ENCODE results near the gene ITPA. TPM values are rescaled to one million over a fixed set of nuclear protein-coding genes. Genes with fewer than 3 reads are reported as not detected.

The ITPA gene
- total RNA-seq, 4 donors from 2014 or later, result 35.7 to 76.7 (median 51.8) TPM

DNA sequence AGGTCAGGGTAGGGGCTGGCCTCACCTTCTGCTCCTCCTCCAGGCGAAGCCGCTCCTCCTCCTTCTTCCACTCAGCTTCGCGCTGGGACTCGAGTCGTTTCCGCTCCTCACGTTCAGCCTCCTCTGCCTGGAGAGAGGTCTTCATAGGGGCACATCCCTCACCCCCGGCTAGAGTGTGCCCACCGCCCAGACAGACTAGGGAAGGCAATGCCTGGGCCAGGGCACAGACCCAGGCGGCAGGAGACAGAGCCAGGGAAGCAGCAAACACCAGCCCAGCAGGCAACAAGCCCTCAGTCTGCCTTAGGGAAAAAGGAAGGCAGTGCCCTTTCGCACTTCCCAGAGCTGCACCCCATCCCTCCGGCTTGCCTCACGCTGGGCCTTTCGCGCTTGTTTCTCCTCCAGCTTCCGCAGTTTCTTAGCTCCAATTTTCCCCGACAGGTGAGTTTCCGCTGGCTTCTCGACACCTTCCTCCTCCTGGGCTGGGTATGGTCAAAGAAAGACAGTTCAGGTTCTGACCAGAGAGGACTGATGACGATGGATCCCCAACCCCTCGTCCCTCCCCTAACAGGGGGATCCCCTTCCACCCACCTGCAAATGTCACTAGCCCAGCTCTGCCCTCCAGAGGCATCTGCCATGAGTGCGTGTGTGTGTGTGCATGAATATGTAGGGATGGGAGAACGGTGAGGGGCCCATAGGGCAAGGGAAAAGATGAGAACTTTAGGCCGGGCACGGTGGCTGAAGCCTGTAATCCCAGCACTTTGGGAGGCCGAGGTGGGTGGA, 9.1 kb upstream of the ITPA start:
- H3K27ac ChIP-seq, result no peak overlapping the region
- TF ChIP-seq CTCF (IDR thresholded peaks at IDR 0.05) (no peak), POLR2A (IDR thresholded peaks at IDR 0.05) (no peak)
- no peak for DNase-seq
- peaks cover 0 to 55% (median 0%) of the 10 kb centered on the region in 3 donors for H3K36me3 ChIP-seq
- no peak overlapping the region for H3K4me3 ChIP-seq
- no peaks in the 10 kb centered on the region for H3K9me3 ChIP-seq
- H3K27me3 ChIP-seq, result no peaks in the 10 kb centered on the region
- H3K4me1 ChIP-seq, result peaks cover 0 to 15% (median 7%) of the 10 kb centered on the region in 4 donors

- TF ChIP-seq POLR2A (IDR thresholded peaks at IDR 0.05) (no peak), CTCF (IDR thresholded peaks at IDR 0.05) (no peak)
- Histone ChIP-seq H3K4me1 (peaks cover 0 to 15% (median 7%) of the 10 kb centered on the region in 4 donors), H3K27ac (peak overlapping the region in 3 of 4 donors; percentile 83 to 95 (median 94)), H3K9me3 (no peaks in the 10 kb centered on the region), H3K36me3 (peaks cover 0 to 31% (median 0%) of the 10 kb centered on the region in 3 donors), H3K4me3 (peak overlapping the region; percentile 67 to 91 (median 81)), H3K27me3 (no peaks in the 10 kb centered on the region)
- DNase-seq, result no peak
These were observed 6.4 kb upstream of the ITPA start for GRCh38 chr20:3202965-3203314.

DNA sequence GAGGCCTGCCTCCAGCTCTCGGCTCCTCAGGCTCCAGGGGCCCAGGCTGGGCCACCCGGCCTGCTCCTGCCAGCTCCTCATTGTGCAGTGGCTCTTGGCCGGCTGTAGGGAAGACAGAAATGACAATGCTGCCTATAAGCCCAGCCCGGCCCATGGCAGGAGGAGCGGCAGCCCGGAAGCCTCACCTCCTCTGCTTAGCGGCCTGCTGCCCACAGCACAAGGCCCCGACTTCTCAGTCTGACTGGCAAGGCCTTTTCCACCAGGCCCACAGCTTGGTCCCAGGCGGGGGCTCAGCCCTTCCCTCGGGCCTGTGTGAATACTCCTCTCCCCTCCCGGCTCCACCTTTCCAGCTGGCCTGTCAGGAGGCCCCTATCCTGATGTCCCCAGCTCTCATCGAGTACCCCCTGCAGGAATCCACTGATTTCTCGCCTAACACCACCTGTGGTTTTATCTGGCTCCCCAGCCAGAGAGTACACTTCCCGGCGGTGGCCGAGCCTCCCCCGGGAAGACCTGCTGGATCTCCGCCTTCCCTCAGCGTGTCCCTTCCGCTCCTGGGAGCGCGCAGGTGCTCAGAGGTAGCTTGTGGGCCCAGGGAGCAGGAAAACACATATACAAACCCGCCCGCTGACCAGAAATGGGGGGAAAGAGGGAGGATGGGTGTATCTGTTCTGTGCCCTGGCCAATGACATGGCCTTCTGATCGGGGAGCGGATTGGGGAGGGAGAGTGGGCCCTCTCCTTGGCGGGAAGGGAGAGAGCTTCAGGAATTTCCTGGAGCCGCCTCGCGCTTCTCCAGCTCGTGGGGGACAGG, 5.8 kb upstream of the ITPA start:
- Histone ChIP-seq H3K4me1 (peaks cover 0 to 15% (median 9%) of the 10 kb centered on the region in 4 donors), H3K9me3 (no peaks in the 10 kb centered on the region), H3K4me3 (peak overlapping the region; percentile 67 to 91 (median 81)), H3K27me3 (no peaks in the 10 kb centered on the region), H3K27ac (peak overlapping the region; percentile 83 to 95 (median 90)), H3K36me3 (peaks cover 0 to 27% (median 0%) of the 10 kb centered on the region in 3 donors)
- peak; percentile 19 to 66 (median 57) for DNase-seq
- TF ChIP-seq CTCF (IDR thresholded peaks at IDR 0.05) (no peak), POLR2A (IDR thresholded peaks at IDR 0.05) (no peak)

DNA sequence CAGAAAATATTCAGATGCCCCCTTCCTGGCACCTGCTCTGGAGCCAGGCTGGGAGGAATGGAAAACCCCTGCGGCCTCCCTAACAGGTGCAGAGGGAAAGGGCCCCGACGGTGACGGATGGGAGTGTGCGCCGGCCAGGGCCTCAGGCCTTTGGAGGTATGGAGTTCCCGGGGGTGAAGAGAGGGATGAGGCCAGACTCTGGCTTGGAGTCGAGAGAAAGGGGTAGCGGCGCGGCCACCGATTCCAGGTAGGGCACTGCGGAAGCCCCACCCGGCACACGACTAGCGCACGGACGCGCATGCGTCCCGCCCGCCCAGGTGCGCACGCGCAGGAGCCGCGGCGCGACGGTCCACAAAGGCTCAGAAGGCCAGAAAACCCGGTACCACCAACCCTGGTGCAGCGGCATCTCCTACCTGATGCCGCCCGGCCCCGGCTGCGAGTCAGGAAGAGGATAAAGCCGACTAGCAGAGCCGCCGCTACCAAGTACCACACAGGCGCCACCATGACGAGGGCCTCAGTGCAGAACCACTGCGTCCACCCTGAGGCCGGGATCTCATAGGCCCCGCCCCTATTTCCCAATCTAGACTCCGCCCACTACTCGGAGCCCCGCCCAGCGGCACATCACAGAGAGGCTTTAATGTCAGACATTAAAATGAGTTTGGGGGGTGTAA, 5.0 kb upstream of the ITPA start, which contains the start of gene DDRGK1:
Gene DDRGK1, minus strand, starts transcription at position 559 of the 671 bp plus-strand sequence. Its CDS starts 55 bp downstream, at position 504.
- H3K27ac ChIP-seq, result peak within 1 kb of the TSS; percentile 83 to 95 (median 90)
- TF ChIP-seq POLR2A (IDR thresholded peaks at IDR 0.05), result peak; percentile 68 to 80
- no peak for TF ChIP-seq CTCF (IDR thresholded peaks at IDR 0.05)
- H3K27me3 ChIP-seq, result no peaks in the 10 kb centered on the region
- peak; percentile 93 to 95 (median 94) for DNase-seq
- peak within 1 kb of the TSS; percentile 67 to 91 (median 81) for H3K4me3 ChIP-seq
- peaks cover 0 to 20% (median 0%) of the 10 kb centered on the region in 3 donors for H3K36me3 ChIP-seq
- peaks cover 0 to 15% (median 10%) of the 10 kb centered on the region in 4 donors for H3K4me1 ChIP-seq
- no peaks in the 10 kb centered on the region for H3K9me3 ChIP-seq

DNA sequence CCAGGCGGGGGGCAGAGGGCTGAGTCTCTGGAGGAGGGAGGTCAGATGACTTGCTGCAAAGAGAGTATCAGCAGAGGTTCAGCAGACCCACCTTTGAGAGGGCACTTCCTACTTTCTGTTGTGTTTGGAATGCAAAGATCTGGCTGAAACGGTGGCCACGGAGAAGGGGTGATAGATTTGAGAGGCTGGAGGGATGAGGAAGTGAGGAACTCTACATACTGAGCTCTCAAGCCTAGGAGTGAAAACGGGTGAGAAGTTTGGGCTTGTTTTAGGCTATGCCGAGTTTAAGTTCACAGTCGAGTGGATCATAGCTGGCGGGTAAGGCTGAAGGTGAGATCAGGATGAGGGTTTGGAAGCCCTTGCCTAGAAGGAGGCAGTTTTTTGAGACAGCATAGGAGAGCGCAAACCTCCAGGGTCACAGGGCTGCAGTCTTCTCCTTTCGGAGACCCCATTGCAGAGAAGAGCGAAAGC, 477 bp upstream of the ITPA start:
- DNase-seq, result no peak
- peak overlapping the region; percentile 78 to 98 (median 86) for H3K4me3 ChIP-seq
- TF ChIP-seq CTCF (IDR thresholded peaks at IDR 0.05) (no peak), POLR2A (IDR thresholded peaks at IDR 0.05) (no peak)
- peaks cover 0 to 7% (median 4%) of the 10 kb centered on the region in 4 donors for H3K4me1 ChIP-seq
- H3K27ac ChIP-seq, result peak overlapping the region; percentile 85 to 87 (median 86)
- H3K27me3 ChIP-seq, result no peaks in the 10 kb centered on the region
- no peaks in the 10 kb centered on the region for H3K9me3 ChIP-seq
- peaks cover 0 to 7% (median 0%) of the 10 kb centered on the region in 3 donors for H3K36me3 ChIP-seq
